Occipital lobe (tissue), 2 donors: ENCODE measurements around the gene KRT80. TPM values are rescaled to one million over a fixed set of nuclear protein-coding genes. Genes with fewer than 3 reads are reported as not detected.

Experiments
- DNase-seq: peaks from one replicate; lab custom pipeline; 2025; lab: John Stamatoyannopoulos, UW
- total RNA-seq: library from RNA; depleted of rRNA; stranded (reverse); fragments of >200 nt; gene quantifications from one replicate; pipeline ENCODE4 v1.2.3, GENCODE V29; 2014

KRT80 gene
- total RNA-seq, 1 donor from 2014 or later: not detected

DNA sequence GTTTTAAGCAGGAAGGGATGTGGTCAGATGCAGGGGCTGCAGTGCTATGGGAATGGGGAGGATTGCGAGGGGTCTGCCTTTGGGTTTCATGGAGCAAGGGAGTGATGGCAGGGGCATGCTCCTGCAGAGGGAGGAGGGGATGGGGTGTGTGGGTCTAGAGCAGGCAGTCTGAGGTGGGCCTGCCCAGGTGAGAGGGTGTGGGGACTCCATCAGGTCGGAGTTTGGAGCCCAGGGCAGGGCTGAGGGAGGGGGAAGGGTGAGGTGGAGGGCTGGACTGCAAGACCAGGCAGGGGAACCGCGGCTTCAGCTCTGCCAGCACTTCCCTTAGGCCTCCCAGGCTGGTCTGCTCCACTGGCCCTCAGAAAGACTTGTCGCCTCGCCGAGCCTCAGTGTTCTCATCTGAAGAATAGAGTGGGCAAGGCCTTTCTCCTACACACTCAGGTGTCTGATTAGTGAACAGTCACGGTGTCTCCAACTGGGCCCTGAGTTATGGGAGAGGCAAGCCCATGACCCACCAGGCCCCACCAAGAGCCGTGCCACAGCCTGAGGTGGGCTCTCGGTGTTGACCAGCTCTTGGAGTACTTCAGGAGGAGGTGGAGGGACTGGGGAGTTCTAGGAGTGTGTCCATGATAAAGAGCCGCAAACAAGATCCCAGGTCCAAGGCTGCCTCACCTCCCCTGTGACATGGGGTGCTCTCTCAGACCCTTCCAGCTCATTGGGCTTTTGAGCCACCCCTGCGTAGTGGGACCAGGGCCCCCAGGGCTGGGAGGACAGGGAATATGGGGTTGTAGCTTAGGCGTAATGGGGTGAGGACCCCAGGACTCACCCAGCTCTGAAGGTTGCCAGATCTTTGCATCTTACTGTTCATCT is 20.1 kb upstream of the KRT80 start:
- no peak for DNase-seq

DNA sequence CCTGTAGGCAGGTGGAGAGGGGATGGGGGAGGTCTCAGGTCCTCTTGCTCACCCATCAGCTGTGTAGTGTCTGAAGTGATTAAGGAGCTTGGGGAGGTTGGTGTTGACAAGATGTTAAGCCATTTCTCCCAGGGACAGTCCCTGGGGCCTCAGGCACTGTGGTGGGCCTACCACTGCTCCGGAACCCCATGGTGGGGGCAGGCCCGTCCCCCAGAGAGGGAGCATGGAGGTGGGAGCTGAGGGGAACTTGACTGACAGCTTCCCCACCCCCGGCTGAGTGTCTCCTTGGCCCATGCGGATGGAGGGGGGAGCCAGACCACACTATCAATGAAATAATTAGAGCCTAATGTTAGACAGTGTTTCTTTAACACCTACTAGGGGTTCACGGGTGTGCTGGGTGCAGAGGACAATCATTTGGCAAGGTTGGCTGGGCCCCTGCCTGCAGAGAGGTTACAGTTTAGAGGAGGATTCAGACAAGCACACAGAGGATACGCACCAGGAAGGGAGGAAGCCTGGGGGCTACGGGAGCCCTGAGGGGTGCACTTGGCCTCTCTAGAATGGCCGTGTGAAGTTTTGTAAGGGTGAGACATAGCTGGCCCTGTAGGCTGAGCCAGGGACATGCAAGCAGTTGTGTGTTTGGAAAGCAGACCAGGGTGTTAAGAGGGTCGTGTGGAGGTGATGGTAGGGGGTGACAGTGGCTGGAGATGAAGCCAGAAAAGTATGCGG is 19.3 kb upstream of the KRT80 start:
- no peak for DNase-seq

DNA sequence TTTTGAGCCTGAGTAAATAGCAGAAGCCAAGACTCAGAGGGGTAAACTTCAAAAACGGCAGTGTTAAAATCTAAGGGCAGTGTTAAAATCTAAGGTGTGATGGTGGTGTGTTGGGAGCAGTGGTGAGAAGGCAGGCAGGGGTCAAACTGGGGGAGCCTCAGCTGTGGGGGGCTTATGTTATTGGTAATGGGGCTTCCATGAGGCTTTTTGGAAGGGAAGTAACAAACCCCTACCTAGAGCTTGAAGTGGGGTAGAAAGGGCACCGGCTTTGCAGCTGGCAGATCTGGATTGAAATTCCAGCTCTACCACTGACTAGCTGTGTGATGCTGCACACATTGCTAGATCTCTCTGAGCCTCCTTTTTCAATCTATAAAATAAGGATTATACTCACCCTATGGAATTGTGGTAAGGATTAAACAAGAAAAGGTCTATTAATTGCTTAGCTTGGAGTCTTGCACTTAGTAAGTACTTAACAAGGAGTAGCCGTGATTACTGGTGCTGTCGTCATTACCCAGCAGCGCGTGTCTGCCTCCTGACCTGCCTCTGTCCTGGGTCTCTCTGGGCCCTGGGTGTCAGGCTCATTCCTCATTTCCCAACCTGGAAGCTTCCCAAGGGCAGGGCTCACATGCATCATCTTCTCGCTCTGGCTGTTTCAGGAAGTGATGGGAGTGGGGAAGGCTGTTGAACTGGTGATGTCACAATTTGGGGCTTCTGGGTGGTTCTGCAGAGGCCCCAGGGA is 18.5 kb upstream of the KRT80 start:
- no peak for DNase-seq

DNA sequence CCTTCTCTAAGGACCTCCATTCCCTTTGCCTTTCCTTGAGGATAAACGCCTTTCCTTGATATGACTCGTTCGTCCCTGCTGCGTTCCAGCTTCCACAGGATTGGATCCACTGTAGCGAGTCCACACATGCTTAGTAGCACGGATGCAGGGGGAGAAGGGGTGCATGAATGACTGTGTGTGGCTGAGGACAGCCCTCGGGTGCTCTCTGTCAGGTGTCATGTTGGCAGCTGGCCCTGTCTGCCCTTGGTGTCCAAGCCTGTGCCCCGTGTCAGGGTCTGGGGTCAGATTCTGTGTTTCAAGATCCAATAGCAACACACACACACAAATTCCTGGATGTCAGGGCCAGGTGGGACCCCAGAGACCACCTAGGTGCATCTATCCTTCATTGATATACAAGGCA is 17.5 kb upstream of the KRT80 start:
- no peak for DNase-seq

DNA sequence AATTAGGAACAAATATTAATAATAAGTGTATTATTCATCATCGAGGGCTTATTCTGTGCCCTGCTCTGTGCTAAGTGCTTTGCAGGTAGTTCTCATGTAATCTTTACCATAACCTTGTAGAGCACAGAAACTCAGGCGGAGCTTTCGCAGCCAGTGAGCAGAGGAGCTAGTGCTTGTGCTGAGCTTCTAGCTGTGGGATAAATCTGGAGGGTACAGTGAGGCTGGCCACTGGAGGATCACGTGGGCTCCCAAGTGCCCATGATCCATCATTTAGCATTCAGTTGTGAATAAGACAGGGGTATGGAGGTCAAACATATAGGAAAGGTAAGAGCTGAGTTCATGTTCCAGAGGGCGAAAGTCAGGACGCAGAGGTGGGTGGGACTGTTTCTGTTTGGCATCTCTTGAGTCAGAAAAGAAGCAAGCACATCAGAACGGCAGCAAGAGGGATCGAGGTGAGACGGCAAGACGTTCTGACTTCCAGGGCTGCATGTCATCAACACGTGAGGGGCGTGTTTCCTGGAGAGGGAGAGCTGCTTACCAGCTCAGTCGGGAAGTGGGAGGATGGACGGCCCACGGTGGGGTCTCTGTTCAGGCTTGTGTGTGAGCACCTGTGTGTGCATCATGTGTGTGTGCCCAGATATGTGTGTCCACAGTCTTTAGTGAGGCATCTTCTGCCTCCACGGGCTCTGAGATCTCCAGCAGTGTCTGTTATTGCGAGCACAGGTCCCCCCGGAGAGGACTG is 16.8 kb upstream of the KRT80 start:
- DNase-seq: no peak

DNA sequence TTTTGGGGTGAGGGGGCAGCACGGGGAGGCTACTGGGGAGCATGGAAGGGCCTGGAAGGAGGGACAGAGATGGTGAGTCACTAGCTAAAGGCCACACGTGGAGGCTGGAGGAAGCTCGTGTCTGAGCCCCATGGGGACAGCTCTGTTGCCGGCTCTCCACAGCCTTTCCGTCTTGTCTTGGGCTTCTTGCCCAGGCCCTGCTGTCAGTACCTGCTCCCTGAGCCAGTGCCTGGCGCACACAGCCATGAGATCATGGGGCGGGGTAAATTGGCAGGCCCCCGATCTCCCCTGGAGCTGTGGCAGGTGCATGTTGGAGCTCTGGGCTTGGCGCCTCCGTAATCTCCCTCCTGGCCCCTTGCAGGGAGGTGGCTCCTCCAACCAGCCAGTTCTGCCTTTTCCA is 16.1 kb upstream of the KRT80 start:
- no peak for DNase-seq

DNA sequence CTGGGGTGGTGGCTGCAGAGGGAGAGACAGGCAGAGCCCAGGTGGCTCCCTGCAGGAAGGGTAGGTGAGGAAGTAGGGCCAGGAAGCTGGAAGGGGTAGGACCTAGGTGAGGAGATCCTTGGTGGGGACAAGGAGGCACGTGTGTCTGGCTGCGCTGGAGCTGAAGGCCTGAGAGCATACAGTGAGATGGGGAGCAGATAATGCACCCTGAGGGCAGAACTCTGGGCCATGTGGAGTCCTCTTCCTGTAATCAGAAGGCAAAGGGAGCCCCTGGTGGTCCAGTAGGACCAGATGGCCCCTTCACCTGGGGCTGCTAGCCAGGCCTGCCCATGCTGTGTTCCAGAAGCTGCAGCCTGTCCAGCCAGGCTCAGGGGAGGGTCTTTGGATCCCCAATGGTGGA is 15.3 kb upstream of the KRT80 start:
- DNase-seq: no peak

DNA sequence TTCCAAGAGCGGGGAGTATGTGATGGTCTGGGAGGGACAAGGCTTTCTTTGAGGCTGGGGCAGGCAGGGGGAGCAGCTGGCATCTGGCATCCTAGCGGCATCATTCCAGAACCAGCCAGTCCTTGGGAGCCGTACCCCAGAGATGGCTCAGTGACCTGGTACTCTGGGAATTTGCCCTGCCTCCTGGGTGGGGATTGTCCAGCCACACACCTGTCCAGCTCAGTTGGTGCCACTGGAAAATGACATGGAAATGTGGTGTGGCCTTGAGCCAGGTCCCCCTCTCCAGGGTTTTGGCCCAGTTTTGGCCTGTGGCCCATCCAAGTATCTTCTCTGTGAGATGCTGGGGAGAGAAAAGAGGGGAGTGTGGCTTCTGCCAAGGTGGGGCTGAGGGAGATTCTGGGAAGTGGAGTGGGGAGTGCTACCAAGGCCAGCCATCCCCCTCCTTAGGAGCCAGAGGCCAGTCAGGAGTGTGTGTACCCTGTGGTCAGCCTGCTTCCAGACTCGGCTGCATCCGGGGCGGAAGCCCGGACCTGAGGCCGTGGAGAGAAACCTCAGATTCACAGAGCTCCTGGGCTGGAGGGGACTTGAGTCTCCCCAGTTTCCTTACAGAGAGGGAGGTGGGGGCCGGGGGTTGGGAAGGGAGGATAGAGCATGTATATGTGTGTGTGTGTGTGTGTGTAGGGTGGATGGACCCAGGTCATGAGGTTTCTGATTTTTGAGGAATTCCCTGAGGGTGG is 14.7 kb upstream of the KRT80 start:
- no peak for DNase-seq

DNA sequence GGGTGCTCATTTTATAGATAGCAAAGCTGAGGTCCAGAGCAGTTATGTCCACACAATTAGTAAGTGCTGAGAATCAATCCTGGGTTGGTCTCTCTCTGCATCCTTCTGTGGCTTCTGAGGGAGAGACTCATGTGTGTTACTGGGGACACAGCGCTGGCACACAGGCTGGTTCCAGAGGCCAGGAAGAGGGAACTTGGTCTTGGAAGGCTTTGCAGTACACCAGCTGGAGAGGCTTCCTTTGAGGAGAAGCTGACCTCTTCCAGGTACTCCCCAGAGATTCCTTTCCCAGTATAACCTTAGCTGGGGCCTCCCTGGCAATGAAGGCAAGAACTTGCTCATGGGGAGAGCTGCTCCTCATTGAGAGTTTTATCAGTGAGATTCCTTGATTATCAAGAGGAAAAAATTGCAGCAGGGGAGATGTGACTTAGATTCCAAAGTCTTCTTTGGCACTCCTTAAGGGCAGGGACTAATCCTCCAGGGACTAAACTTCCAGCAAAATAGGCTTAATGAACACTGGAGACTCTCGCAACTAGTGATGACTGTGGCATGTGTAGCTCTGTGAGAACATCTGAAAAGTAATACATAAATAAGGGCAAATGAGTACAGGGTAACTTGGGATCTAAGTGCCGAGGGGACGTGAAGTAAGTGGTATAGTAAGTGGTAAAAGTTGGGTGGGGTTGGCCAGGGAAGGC is 13.9 kb upstream of the KRT80 start:
- no peak for DNase-seq

DNA sequence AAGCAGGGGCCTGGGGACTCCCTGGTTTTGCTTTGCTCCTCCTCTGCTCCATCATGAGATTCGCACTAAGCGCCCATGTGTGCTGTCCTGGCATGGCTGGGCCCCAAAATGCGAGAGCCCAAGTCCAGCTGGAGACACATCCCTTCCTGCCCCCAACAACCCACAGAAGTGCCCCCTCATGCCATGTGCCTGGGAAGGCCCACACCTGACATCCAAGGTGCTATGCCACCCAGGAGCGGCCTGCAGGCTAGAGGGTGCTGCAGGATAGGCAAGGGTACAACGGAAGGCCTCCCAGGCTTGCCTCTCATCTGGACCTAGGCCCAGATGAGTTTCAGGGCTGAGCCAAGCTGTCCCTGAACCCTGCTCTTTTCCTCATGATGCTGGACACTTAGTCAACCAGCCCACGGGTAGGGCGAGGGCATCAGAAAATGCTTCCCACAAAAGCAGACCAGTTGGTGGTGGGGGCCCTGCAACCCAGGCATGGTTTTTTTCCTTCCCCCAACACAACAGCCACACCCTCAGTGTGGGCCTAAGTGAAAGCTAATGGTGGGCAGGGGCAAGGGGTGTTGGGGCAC is 13.2 kb upstream of the KRT80 start:
- no peak for DNase-seq

DNA sequence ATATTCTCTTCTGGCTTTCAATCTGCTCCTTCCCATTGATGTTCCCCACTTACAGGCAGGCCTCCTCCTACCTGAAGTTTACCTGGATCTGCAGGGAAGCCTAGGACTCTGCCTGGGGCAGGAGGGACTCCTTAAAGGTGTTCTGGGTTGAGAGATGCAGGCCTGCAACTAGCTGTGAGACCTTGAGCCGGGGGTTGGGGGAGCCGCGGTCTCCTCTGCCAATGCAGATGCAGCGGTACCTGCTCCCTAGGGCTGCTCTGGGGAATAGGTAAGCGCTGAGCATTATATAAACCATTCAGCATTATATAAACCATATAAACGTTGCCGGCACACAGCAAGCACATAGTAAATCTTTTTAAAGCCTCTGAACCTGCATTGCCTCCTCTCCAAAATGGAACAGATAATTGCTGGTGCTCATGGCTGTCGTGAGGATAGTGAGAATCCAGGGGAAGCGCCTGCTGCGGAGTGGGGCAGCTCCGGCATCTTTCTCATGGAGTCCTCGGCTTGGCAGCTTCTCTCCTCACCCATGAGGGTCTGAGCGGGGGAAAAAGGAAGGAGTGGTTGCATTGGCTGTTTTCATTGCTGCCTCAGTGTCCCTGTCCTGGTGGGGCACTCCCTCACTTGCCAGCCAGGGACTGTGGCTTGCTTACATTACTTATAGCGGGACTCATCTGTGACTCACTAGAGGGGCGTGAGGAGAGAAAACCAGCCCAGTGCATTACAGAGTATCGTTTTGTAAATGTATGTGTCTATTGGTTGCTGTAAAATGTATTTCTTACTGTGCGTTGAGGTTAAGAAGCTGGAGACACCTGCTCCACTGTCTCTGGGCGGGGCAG is 12.5 kb upstream of the KRT80 start:
- no peak for DNase-seq

DNA sequence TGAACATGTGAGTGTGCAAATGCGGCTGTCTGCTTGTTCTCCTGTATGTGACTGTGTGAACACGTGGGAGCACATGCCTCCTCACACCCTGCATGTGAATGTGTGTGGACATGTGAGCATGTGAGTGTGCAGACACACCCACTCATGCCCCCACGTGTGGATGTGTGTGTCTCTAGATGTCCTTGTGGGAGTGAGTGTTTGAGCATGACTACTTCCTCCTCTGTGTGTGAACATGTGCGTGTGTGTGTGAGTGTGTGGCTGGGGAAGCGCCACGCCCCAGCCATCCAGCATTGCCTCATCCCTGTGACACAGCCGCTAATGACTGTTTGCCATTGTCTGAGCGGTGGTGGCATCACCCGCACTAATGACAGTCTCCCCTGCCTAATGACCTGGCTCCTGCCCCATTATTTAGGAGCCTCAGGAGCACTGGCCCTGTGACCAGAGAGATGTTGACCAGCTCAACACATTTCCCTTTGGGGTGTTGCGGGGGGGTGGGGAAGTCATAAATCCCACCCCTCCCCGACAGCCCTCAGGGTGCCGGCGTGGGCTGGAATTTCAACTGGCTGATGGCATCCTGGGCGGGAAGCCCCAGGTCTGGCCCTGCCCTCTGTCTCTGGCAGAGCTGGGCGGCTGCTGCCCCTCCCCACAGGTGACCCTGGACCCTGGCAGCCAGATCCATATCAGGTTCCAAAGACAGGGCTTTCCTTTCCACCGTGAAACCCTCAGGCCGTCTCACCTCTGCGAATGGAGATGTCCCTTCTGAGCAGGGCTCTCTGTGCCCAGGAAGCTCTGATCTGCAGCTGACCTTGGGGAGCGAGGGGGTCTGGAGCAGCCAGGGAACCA is 11.5 kb upstream of the KRT80 start:
- peak; percentile 45 for DNase-seq

DNA sequence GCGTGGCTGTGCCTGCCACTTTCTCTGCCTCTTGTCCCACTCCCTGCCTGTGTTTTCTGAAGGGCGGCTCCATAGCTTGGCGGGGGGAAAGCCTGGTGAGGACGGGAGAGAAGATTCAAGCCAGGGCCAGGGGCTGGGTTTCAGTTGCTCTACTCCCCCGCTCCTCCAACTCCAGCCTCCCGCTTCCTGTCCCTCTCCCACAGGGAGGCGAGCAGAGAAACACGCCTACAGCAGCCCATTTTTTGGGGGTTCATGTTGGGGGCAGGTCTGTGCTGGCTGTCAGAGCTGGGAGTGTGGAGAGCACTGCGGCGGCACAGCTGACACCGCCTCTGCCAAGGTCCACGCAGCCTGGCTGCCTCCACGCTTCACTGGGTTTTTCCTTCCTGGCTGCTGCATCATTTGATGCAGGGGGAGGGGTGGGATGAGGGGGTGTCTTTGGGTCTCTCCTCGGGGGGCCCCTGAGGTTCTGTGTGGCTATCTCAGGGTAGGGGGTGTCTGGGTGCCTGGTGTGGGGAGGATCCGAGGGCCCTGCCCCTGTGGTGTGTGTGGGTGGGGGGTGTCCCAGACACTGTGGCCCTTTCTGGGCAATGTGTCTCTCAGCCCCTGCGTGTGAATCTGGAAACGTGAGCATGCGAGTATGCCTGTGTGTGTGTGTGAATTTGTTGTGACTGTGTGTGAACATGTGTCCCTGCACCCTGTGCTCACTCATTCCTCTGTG is 10.7 kb upstream of the KRT80 start:
- no peak for DNase-seq

DNA sequence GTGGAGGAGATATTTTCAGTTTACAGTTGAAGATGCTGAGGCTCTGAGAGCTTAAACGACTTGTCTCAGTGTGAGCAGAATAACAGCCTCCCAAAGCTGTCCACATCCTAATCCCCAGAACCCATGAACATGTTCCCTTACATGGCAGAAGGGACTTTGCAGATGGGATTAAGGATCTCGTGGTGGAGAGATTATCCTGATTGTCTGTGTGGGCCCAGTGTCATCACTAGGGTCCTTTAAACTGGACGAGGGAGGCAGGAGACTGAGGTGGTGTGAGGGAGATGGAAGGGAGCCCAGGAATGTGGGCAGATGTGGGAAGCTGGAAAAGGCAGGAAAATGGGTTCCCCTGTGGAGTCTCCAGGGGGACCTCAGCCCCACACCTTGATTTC is 9.6 kb upstream of the KRT80 start:
- DNase-seq: no peak

DNA sequence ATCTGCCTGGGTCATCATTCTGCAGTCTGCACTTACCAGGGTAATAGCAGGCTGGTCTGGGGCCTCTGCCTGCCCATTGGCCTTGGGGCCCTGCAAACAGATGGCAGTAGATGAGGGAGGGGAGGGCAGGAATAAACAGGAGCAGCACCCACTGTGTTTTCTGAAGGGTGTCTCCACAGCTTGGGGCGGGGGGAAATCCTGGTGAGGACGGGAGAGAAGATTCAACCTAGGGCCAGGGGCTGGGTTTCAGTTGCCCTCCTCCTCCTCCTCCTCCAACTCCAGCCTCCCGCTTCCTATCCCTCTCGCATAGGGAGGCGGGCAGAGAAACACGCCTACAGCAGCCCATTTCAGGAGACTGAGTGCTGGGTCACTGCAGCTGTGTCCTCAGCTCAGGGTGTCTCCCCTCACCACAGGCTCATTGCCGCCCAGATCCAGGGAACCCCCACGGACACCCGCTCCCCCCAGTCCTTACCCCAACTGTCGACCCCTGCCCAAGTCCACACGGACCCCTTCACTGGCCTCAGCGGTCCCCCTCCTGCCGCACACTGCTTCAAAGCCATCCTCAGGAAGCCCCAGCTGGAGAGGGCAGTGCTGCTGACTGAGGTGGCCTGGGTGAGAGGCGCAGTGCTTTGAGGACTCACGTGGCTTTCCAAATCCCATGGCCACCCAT is 9.1 kb upstream of the KRT80 start:
- no peak for DNase-seq

DNA sequence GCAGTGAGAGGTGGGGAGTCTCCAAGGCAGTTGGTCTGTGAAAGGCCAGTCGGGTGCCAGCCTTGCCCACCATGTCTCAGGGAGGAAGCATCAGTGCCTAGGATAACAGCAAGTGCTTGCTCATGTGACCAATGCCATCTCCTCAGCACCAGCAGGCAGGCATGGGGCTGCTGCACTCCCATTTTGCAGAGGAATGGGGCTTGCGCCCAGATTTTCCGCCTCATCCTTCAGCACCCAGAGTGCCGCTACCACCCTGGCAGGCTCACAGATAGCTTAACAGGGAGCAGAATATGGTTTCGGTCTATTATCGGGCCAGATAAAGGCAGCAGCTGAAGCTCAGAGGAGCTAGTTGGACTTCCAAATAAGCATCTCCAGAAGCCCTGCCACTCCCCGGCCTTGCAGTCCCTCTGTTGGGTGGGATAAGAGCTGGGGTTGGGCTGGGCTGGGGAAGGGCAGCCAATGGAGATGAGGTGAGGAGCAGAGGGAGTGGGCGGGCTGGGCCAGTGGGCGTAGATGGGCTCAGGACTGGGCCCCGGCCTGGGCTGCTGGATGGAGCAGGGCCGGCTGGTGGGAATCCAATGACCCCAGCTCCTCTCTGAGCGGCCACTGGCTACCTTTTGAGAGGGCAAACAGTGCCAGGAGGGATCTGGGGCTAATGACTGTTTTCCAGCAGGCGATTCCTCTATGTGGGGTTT is 8.4 kb upstream of the KRT80 start:
- DNase-seq: no peak
